COR-L47 (cell line): ENCODE measurements around the gene MEPCE.
A peak's percentile ranks its signal among the peaks of the same experiment; 100 is the strongest.

Source experiments
- DNase-seq: peaks from one replicate; lab custom pipeline; 2025; lab: John Stamatoyannopoulos, UW

The MEPCE gene

DNA sequence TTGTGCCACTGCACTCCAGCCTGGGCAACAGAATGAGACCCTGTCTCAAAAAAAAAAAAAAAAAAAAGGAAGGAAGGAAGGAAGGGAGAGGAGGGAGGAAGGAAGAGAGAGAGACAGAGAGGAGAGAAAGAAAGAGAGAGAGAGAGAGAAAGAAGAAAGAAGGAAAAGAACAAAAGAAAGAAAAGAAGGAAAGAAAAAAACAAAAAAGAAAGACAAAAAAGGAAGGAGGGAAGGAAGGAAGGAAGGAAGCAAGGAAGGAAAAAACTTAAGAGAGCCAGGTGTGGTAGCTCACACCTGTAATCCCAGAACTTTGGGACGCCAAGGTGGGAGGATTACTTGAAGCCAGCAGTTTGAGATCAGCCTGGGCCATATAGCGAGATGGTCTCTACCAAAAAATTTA lies 35.2 kb downstream of the MEPCE start:
- no peak for DNase-seq

DNA sequence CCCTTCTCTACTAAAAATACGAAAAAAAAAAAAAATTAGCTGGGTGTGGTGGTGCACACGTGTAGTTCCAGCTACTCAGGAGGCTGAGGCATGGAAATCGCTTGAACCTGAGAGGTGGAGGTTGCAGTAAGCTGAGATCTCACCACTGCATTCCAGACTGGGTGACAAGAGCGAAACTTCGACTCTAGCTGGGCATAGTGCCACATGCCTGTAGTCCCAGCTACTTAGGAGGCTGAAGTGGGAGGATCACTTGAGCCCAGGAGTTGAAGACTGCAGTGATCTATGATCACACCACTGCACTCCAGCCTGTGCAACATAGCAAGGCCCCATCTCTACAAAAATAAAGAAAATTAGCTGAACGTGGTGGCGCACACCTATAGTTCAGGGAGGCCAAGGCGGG lies 35.7 kb downstream of the MEPCE start:
- DNase-seq, result no peak

DNA sequence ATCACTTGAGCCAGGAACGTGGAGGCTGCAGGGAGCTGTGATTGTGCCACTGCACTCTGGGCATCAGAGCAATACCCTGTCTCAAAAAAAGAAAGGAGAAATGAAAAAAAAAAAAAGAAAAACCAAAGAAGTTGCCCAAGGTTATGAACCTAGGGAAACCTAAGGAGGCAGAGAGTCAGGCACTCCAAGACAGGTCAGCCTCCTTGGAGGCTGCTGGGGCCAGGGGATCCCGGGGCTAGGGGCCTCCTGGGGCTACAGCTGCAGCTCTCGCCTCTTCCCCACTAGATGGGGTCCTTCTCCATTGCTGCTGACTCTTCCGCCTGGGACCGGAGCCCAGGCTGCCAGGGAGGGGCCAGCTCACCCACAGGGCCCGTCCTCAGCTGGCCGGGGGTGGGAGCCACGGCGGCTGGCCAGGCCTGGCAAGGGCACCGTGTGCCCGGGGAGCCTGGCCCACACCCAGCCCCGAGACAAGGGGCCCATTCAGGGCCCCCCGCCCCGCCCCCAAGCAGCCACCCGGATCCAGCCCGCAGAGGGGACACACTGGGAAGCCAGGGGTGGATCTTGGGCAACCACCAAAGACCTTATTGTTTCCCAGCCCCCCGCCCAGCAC lies 36.2 kb downstream of the MEPCE start:
- DNase-seq, result peak; percentile 71

DNA sequence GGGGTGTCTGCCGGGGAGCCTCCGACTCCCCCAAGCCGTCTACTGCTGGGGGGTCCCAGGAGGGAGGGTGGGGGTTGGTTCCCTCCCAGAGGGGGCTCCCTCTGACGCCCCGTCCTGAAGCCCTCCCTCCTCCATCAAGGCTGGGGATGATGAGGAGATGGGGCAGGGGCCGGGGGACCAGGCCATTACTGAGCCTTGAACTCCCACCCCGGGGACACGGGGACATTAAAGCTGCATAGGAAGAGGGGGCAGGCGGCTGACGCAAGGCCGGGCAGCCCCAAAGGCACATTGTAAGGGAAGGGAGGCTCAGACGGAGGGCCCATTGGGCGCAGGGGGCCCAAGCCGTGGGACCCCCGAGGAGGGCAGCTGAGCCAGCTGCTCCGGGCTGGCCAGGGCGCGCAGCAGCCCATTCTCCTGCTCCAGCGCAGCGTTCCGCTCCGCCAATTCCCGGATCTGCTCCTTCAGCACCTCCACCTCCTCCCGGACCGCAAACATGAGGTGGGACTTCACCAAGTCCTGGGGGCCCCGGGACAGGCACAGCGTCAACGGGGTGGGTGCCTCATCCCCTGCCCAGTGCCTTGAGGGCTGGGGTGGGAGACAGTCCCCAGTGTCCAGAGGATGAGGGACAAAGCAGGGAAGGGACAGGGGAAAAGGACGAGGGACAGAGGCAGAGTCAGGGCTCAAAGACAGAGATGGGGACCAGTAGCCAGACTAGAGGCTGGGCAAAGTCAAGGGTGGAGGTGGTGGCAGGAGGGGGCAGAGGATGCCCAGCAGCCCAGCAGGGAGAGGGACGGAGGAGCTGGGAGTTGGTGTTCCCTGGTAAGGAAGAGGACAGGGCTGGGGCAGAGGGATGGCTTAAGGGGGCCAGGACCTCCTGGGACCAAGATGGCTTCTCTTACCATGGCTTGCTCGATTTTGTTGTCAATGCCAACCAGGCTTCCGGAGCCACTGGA lies 37.3 kb downstream of the MEPCE start:
- no peak for DNase-seq

DNA sequence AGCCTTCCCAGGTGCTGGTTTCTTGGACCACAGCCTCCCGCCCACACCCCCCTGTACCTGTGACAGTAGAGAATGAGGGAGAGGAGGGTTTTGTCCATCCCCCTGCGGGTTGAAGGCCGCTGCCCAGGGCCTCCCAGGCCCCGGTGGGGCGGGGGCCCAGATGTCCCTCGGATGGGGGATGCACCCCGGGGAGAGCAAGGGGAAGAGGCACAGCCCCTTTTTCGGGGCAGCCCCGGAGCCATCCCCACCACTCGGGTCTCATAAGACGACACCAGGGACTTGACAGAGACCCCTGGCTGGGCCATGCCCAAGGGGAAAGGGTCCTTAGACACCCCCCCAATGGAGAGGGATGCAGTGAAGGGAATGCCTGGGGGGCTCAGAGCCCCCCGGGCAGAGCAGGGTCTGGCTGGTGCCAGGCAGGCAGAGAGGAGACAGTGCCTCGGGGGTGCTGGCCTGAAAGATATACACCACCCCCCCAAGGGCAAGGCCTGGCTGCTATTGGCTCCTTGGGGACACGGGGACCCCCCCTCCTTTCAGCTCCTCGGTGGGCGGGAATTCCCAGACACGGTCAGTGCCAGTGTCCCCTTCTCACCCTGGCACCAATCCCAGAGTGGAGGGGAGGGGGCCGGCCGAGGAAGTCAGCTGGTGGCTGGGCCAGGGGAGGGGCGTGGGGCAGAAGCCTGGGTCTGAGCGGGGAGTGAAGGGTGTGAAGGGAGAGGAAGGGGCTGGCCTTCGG lies 38.2 kb downstream of the MEPCE start:
- no peak for DNase-seq

DNA sequence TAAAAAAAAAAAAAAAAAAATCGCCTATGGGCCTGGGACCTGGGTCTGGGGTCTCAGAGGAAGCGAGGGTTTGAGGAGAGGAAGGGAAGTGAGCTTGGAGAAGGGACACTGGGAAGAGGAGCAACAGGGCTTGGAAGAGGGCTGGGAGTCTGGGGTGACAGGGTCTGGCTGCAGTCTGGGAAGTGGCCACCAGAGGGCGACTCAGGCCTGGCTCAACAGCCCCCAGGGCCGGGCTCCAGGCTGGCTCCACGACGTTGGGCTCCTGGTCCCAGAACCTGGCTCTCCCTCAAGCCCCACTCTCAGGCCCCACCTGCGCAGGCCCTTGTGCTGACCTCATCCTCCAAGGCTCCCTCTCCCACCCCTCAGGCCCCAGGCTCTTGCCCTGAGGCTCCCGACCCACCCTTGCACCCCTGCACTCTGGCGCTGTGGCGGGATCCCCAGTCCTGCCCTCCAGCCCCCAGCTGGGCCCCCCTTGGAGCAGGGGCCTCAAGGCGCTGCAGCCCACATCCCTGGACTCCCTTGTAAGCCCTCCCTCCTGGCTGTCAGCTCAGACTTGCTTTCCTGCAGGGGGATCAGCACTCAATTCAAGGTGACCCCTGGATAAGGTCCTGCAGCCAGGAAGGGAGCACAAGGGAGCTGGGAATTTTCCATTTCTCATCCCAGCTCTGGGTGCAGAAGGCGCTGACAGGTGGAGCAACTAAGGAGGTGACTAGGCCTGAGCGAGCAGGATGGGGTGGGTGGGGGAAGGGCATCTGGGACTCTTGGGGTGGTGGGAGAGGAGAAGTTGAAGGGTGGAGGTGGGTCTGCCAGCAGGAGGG lies 39.8 kb downstream of the MEPCE start:
- DNase-seq, result peak; percentile 80

DNA sequence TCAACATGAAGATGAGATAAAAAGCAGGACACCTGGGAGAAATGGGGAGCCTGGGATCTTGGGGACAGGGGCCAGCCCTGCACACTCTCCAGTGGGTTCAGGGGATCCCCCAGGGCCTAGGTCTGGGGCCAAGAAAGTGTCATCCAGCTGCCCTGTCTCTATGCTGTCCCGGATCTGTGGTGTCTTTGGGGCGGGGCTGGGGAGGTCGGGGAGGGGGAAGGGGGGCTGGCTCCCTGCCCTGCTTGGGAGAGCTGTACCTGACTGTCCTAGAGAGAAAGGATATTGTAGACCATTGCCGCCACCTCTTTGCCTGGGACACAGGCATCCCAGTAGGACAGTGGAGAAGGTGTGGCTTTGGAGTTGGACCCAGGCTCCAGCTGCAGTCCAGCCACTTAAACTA lies 41.4 kb downstream of the MEPCE start:
- no peak for DNase-seq

DNA sequence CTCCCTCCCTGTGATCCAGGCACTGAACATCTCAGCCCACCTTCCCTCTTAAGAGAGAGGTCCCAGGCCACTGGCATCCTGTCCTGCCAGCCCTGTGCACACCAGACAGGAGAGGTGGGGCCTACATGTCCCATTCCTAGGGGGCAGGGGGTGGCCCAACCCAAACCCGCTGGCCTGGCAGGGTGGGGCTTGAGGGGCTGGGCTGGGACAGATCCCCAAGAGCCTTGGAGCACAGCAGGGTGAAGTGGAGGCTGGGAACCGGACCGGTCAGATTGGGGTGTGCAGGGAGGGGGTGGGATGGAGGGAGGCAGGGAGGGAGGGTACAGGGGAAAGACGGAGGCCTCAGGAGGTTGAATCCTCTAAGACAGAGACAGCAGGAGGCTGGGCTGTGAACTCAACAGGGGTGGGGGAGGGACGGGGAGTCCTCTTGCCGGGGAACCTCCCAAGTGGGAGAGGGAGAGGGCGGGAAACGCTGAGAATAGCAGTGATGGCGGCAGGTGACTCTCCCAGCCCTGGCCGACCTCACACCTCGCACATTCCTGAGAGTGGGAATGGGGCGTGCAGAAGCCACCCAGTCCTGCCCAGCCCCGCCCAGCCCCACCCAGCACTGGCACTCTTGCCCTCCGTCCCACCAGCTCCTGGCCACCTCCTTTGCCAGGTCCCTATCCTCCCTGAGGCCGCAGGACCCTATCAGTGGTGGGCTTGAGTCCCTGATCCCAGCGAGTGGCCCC lies 42.7 kb downstream of the MEPCE start:
- DNase-seq, result no peak

DNA sequence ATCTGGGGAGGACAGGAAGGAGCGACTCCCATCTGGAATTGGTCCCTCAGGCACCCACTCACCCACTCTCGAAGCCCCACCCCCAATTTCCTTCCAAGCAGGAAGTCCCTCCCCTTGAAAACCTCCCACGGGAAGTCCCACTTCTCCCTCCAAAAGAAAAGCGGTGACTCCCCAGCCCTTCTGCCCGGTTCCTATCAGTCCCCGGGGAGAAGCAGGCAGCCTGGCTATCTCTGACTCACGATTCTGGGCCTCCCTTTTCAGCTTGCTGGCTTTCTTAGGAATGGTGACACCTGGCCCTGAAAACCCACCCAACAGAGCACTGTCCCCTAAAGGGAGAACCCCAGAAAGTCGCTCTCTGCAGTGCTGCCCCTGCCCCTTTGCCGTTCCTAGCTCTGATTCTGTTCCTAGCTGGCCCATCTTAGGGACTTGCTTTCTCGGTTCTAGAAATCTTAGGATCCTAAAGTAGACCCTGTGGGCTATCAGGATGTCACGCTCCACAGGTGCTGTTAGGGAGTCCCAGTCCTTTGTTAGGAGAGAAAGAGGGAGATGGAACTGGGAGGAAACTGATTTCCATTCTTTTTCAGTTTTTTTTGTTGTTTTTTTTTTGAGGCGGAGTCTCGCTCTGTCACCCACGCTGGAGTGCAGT lies 43.3 kb downstream of the MEPCE start:
- no peak for DNase-seq

DNA sequence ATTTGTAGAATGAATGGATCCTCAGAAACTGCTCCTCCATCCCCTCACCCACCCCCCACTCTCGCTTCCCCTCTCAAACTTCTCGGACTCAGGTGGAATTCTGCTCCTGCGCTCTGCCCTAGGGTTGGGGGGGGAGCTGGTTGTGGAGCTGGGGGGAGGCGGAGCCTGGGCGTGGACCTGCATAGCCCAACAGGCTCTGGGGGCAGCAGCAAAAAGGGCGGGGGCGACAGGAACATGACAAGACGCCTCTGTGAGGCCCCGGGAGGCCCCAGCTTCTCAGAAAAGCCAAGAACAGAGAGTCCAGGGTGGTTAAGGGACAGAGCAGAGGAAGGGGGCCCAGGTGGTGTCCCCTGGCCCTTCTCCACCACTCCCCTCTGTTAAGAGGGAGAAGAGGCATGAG lies 45.9 kb downstream of the MEPCE start:
- DNase-seq, result no peak

DNA sequence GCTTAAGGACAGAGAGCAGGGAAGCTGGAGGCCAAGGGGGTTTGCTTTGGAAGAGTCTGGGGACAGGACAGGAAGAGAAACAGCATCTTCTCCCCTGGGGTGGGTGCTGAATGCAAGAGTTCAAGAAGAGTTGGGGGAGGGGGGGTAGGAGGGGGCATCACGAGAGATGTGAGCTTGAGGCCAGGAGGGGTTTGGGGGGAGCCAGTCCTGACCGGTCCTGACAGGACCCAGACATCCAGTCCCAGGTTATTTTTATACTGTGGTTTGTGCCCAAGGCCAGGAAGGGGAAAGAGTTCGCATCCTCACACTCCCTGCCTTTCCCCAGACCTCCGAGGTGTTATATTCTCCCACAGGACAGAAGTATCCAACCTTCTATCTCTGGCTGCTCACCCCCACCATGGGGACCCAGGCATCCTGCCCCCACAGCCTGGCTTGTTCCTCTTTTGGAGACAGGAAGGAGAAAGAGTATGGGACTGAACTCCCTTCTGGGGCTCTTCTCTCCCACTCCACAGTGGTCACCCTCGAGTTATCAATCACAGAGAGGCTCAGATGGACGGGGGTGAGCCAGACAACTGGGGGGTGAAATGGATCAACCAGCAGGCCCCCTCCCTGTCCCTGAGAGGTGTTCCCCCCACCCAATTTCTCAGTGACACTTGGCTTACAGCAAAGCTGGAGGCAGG lies 46.6 kb downstream of the MEPCE start:
- DNase-seq, result no peak

DNA sequence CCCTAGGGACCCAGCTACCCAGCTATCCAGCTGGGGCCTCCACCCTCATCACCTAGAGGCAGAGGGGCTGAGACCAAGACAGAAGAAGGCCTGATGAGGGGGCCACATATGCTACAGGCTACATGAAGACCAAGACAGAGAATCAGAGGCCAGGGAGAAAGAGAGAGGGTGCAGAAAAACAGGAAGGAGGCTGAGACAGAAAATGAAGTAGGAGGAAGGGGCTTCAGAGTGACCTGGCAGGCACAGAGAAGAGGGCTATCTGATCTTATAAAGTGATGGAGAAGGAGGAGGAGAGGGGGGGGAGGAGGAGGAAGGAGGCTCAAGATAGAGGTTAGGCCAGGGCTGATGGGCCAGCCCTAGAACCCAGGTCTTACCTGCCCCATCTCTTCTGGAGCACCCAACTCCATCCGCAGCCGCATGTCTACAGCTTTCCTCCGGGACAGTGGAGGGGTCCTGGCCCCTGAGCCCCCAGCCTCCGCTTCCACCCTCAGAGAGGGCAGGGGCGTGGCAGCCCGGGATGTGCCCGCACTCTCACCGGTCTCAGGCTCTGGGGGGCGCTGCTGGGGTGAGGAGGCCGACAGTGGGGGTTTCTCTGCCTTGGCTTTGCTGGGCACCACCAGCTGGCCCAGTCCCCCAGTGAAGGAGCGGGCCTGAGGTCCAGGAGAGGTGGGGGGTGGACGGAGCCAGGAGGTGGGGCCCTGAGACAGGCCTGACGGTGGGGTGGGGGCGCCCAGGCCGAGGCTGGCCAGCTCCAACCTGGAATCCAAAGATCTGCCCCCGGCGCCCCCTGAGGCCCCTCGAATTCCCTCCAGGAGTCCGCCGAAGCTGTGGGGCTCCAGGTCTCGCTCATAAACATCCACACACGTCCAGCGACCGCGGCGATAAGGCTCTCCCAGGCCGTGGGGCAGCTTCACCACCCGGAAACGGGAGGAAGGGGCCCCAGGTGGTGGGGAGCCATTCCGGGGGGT lies 47.6 kb downstream of the MEPCE start:
- no peak for DNase-seq

DNA sequence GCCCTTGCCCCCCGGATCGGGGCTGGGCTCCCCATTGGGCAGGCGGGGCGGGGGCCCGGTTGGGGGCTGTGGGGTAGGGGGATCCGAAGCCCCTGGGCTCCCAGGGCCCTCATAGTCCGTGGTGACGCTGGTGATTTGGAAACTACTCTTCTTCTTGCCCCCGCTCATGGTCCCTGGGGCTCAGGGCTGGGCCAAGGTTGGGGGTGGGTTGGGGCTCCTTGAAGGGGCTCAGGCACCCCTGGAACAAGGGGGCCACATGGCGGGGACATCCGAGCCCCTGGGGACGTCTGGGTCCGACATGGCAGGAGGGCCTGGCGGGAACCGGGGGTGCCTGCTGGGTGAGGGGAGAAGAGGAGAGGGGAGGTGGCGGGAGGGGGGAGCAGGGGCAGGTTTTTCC lies 48.2 kb downstream of the MEPCE start:
- no peak for DNase-seq

DNA sequence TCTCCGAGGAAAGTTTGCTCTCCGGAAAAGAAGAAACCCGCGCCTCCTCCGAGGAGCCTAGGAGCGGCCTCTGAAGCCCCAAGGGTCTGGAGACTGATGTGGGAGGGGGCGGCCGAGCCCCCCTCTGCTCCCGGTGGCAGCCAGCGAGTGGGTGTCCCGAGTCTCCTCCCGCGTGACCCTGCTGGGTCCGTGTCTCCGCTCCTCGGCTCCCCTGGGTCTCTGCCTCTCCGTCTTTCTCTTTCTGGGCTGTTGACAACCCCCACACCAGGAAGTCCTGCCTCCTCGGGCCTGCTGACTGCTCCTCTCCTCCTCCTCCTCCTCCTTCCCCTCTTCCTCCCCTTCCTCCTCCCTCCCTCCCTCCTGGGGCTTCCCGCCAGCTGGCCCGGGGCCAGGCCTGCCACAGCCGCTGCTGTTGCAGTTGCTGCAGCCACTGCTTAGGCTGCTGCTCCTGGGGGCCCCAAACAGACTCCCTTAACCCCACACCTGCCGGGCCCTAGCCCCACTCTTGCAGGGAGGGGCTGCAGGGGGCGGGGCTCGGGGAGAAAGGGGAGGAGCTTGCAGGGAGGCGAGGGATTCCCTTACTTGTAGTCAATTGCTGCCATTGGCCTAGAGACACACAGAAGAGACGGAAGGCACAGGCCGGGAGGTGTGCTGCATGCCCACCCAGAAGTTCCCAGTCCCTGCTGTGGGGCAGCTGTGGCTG lies 49.5 kb downstream of the MEPCE start, which contains the start of gene TSC22D4:
Gene TSC22D4, minus strand, starts transcription at position 257 of the 703 bp plus-strand sequence. CDS start 1,176 bp downstream, outside the sequence.
- DNase-seq, result peak; percentile 77

DNA sequence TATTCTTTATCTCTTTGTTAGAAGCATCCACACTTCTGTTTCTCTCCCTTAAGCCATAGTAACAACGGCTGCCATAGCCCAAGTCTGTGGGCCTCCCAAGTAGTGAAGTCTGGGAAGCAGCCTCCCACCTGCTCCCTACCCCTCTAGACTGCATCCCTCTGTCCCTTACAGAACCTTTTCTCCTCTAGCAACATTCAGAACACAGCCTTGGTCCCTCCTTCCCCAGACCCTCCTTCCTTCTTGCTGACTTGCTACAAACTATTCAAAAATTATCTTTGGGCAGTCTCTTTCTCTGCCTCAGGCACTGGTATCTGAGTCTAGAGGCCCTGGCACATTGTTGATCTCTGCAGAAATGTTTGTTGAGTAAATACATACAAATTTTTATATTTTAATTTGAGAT lies 51.8 kb downstream of the MEPCE start:
- DNase-seq, result no peak

DNA sequence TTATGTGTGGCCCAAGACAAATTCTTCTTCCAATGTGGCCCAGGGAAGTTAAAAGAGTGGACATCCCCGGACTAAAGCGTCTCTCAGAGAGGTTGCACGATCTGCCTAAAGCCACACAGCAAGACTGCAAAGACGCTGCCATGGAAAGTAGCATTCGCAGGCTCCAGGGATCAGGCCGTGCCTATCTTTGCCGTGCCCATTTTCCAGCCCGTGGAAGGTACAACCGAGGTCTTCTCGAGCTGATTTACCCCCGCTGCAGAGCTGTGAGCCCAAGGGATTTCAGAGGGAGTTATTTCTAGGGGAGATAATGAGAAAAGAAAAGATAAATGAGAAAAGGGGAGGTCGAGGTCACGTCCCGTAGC lies 53.1 kb downstream of the MEPCE start:
- no peak for DNase-seq

DNA sequence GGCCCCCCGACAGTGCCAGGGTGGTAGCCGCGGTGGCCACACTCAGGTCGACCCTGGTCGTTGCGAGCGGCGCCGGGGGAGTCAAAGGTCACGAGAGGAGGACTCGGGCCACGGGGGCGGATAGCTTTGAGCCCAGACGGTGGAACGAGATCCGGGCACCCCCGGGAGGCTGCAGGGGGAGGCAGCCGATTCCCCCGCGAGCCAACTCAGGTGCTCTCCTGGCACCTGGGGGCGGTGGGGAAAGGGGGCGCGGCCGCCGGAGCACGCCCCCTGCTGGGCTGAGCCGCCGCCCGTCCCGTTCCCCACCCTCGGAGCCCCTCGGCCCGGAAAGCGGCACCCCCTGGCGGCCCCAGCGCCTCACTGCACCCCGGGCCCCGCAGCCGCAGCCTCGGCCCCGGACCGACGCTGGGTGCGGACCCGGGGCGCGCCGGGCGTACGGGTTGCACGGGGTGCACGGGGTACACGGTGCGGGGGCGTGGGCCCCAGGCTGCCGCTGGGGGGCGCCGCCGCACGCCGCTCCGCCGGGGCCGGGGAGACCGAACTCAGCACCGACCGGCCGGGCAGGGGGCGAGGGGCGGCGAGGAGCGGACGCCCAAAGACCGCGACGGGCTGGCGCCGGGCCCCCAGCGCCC lies 53.6 kb downstream of the MEPCE start:
- DNase-seq, result peak; percentile 49
